Frontal cortex (tissue), 4 donors: ENCODE measurements around the gene RXRG. TPM values are rescaled to one million over a fixed set of nuclear protein-coding genes. Genes with fewer than 3 reads are reported as not detected.

Source experiments
- DNase-seq, 2 donors: peaks; one replicate each; pipeline ENCODE4 v3.0.0; 2012; ENCODE audit warnings: low spot score in 2 of 2
- FAIRE-seq: peaks from 2 replicates; lab custom pipeline; 2012; peaks lifted over from hg19 to GRCh38; lab: Jason Lieb, UNC
- total RNA-seq: library from RNA; depleted of rRNA; stranded (reverse); fragments of >200 nt; gene quantifications from one replicate; pipeline ENCODE4 v1.2.3, GENCODE V29; 2014
- donor health status: control.
- donor health status: control.
- donor health status: control.

Gene RXRG
- total RNA-seq, 1 donor from 2014 or later = 42.0 TPM

DNA sequence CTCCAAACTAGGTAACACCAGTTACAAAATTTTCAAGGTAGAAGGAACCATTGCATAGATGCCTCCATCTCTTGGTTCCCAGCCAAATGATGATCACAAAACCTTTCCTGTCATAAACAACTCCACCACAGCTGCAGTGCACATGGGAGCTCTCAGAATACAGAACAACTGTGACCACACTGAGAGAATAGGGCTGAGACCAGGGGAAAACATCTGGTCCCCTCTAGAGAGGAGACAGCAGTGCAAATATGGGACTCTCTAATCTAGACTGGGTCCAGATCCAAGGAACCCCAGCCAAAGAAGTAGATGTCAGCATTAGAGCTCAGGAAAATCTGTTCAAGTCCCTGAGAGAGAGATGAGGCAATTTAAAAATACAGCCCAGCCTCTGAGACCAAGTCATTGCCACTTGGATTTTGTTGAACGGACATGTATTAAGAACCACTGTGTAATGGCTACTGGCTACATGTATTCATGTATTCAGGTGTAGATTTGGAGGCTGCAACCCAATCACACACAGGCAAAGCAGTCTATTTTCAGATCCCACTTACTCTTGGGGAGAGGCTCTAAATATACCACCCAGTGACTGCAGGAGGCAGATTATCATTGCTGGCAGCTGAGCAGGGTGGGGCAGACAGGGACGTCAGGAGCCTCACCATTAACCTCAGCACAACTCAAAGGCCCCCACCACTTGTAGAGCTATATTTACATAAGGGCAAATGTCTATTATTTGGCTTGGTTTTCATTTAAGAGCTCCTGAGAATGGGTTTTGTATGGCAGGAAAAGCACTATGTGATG is 7.6 kb upstream of the RXRG start:
- no peak for FAIRE-seq

DNA sequence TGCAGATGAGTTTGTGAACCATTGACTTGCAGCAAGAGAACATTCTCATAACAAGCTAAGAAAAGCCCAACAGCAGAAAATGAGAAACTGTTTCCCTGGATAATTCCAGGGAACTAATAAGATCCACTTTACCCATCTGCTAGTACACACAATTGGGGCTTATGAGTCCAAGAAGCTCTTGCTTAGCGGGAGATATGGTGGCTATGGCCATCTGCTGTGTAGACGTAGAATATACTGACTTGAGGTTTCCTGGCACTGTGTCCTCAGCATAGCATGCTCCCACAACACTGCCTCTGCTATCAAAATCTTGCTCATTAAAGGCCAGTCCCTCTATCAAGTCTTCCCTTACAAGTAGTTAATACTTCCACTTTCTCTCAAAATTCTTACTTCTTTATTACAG is 6.8 kb upstream of the RXRG start:
- DNase-seq (no peak), FAIRE-seq (no peak)

More for the DNA sequence above, 7.6 kb upstream of the RXRG start:
- no peak for DNase-seq

DNA sequence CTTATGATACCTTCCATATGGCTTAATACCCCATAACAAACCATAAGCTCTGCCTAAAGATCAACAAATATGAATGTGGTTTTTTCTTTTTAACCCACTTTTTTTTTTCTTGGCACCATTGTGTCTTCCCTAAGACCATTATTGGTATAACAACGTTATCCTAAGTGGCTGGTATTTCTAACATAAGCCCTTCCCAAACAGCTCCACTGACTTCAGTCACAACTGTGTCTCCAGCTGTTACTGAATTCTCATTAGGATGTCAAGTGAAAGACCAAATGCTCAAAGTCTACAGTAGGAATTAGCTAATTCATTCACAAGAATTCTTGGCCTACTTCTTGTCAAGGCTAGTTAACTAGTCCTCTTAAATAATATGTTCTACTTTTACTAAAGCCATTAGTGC is 4.2 kb upstream of the RXRG start:
- DNase-seq = no peak
- FAIRE-seq = no peak

DNA sequence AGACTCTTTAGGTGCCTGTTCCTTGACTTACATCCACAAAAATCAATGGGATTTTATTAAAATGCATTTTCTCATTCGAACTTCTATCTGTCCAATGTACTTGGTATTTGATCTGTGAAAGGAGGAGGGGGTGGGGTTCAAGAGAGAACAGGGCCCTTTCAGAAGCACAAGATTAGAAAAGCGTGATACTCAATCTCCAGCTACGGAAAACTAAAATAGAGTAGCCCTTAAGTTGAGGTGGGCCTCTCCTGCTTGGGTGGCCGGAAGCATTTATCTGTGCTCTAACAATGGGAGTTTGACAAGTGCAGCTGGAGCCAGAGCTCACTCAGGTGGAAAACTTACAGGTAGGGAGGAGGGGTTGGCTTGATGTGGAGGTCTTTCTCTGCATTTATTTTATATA is 462 bp upstream of the RXRG start:
- DNase-seq (no peak), FAIRE-seq (no peak)

DNA sequence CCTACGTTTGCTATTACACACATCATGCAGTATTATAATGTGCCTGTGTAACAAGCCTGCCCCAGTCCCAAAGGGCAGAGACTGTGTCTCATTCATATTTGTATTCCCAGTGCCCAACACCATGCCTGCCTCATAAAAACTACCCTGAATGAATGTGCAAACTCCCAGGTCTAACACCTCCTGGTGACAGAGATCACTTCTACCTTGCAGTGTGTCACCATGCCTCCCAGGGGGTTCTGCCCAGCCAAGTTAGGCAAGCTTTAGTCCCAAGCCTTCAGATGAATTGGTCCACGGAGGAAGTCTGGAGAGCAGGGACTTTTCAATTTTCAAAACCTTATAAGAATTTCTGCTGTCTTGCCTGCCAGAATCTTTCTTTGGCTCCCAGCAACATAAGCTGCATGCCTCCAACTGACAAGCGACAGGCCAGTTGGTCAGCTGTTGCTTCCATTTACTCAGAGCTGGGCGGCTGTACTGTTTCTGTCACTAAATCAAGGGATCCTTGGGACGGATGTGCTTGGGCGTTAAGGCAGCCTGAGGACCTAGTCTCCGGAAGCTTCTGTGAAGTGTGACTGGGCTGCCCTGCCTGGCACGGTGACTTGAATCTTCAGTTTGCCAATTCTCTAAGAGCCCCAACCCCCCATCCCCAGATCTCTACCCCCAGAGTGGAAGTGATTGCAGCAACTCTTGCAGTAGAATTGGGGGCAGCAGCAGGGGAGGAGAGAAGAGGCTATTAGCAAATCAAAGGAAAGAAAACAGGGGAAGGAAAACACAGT is 1.2 kb downstream of the RXRG start:
- no peak for DNase-seq
- no peak for FAIRE-seq

DNA sequence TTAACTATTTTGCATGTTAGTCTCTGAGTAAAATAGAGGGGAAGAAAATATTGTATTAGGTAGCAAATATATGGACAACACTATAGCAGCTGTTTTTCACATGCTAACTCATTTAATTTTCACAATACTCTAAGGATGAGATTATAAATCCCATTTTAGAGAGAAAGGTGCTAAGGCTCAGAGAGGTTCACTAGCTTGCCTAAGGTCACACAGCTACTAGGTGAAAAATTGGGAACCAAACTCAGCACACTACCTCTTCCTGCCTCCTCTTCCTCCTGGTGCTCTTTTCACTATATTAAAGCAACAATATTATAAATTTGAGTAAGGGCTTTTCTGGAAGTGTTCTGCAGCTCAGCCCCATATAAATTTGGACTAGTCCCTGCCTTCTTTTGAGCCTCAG is 2.3 kb downstream of the RXRG start:
- FAIRE-seq (no peak), DNase-seq (no peak)

DNA sequence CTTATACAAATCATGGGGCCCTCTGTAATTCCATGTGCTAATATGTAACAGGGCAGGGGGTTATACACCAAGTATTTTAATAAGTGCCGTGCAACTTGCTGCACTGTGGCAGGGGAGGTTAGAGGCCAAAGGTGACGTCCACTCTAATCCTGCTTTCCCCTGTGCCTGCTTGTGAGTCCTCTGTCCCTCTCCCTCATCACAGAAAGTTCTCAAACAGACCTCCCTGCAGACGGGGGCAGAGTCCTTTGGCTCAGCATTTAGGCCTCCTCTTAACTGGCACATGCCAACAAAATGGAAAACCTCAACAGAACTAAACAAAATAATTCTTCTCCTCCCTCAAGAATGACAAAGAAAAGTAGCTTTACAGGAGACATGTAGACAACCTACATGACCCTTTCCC is 2.9 kb downstream of the RXRG start:
- FAIRE-seq (no peak), DNase-seq (no peak)

DNA sequence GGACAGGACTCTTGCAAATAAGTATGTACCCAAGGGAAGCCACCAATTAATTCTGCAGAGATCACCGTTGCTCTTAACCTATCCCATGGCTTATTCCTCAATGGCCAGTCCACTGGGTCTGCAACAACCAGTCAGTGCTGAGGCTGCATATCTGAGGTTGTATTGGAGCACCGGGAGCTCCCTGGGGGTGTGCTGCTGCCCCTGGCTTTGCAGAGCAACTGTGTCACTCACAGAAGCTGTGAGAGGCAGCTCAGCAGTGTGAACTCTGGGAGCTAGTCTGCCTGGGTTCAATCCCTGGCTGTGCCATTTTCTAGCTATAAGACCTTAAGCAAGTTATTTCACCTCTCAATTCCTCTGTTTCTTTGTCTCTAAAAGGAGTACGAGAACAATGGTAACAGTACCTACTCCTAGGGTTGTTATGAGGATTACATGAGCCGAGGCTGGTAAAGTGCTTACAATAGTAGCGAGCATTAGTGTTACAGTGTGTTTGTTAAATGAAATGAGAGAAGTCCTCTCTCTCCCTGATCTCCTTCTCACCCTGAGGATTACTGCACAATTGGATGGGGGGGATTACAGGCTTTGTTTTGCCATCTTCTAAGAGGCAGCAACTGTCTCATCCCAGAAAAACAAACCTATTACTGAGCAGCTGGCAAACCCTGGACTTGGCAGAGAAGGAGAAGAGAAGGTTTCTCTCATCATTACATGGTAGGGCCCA is 3.6 kb downstream of the RXRG start:
- FAIRE-seq (no peak), DNase-seq (no peak)

DNA sequence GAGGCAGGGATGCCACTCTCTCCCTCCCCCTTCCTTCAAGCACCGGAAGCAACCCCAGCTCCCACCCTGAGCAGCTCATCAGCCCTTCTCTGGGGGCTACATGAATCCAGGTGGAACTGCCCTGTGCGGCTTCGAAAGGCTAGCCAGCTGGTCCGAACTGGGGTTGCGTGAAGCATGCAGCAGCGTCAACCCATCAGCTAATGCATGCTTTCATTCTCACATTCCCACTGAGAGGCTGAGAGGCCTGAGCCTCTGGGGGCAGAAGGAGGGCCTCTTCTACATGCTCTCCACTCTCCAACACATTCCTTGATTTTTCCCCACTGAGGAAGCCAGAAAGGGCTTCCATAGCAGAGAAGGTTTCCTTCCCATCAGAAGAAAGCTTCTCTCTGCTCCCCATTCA is 5.6 kb downstream of the RXRG start:
- no peak for FAIRE-seq
- DNase-seq = no peak

DNA sequence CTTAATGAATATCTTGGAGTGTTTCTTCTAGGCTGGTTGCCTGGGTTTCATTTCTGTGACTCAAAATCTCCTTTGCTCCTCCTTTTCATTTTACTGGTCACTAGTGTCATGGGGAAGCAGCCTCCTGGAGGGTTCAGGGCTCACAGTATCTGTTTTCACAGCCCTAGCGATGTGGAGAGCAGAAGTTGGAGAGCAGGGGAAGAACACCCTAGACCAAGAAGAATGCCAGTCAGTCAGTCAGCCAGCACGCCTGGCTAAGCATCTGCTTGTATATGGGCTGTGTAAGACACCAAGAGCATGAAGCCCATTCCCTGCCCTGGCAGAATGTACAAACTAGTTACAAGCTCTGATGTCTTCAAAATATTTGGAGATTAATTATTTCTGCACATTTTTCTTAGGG is 7.9 kb downstream of the RXRG start:
- FAIRE-seq = no peak

DNA sequence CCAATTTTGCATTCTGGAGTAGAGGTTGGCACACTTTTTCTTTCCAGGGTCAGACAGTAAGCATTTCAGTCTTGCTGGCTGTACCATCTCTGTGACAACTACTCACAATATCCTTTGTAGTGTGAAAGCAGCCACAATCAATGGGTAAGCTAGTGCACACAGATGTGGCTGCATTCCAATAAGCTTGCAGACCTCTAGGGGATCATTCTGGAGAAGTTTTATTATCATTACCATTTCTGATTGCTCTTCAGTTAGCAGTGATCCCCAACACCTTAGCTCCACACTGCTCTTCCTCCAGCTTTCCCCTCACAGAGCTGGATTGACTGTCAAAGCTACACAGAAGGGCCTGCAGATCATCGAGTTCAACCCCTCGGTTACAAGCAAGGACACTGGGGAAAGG is 9.1 kb downstream of the RXRG start:
- DNase-seq (no peak), FAIRE-seq (no peak)

More for the DNA sequence above, 7.9 kb downstream of the RXRG start:
- no peak for DNase-seq

DNA sequence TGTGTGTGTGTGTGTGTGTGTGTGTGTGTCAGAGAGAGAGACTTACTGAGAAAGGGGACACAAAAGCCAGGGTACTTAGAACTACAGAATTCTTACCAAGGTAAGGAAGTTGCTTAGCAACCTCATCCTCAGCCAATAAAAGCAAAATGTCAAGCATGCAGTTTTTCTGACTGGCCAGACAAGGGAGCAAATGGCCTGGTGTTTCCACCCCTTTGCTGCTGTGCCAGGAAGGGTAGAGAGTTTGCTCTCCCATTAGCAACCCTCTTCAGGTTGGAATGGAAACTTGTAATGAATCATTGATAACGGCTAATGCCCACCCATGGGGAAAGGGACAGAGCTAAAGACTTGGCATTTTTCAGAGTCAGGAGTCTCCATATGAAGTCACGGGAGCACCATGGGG is 10.6 kb downstream of the RXRG start:
- FAIRE-seq (no peak), DNase-seq (no peak)

DNA sequence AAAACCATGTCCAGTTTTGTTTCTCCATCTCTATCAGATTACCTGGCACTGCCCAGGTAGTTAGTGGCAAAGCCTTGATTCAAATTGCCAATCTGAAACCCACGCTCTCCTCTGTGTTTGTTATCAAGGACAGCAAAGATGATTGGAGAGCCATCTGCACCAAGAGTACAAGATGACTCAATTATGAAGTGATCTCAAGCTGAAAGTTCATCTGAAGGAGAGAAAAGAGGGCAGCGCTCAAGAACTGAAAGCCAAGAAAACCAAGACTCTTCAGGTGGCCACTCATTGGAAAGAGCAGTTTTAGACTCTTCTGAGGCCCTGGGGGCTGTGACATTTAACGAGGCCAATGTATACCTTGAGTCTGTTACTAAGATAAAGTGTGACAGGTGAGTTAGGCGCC is 13.8 kb downstream of the RXRG start:
- FAIRE-seq (no peak), DNase-seq (no peak)

DNA sequence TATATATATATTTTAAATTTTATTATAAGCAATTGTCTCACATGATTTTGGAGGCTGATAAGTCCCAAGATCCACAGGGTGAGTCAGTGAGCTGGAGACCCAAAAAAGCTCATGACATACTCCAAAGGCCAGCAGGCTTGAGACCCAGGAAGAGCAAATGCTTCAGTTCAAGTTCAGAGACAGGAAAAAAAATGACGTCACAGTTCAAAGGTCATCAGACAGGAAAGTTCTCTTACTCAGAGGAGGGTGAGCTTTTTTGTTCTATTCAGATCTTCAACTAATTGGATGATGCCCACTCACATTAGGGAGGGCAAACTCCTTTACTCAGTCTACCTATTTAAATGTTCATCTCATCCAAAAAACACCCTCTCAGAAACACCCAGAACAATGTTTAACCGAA is 18.2 kb downstream of the RXRG start:
- FAIRE-seq = no peak
- no peak for DNase-seq

DNA sequence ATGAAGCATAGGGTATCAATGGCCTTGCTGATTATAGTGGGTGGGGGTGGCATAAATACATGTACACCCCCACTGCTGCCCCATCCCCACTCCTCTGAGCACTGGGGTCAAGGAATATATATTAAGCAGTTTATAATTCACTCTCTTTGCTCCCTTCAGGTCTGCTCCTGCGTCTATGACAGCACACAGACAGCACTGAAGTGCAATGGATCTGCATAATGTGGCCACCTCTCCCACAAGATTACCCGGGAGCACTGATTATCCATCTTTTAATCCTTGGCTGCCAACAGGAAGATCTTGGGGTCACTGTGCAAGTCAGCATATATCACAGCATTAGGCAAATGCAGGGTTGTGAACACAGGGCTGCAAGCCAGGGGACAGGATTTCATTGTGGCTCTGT is 19.3 kb downstream of the RXRG start:
- no peak for DNase-seq
- no peak for FAIRE-seq

DNA sequence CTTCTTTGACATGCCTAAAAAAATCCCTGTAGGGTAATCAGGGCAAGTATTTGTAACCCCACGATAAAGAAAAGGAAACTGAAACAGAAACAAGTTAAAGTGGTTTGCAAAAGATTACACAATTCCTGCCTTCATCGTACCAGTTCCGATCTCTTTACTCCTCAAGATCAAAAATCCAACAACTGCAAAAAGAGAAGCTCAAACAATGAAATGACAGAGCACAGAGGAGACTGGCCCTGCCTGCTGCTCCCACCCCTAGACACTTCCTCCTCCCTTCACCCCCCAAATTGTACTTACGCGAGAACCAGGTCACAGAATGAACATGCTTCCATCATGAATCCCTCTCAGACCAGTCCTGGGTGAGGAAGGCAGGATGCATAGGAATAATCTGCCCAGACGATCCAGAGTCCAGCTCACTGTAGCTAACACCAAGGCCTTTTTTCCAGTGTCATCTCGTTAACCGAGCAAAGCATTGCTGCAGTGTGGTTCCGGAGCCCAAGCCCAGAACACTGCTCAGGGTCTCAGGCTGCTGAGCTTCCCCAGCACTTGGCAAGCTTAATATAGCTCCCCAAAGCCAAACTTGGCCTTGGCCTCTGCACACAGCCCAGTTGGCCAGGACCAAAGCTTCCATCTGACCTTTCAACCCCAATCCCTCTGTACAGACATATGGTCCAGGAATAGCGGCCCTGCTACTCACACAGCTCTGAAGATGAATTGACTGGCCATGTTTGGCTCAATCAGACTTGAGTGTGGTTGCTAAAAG is 20.3 kb downstream of the RXRG start:
- no peak for FAIRE-seq
- DNase-seq = no peak

DNA sequence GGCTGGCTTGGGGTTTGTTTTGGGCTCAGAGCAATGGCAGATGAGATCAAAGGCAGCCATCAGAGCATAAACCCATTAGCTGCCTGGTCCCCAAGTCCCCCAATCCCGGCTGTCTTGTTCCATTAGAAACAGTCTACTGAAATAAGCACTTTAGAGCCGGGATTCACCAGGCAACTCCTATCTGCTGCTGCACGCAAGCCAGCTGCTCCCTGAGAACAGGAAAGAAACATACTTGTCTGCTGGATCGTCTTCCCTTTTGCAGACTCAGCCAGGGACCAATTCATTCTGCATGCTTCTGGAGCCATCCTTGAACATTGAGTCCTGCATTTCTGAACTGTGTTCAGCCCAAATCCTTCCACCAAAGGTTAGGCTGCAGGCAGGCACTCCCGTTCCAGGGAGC is 21.8 kb downstream of the RXRG start:
- no peak for DNase-seq
- FAIRE-seq = no peak

DNA sequence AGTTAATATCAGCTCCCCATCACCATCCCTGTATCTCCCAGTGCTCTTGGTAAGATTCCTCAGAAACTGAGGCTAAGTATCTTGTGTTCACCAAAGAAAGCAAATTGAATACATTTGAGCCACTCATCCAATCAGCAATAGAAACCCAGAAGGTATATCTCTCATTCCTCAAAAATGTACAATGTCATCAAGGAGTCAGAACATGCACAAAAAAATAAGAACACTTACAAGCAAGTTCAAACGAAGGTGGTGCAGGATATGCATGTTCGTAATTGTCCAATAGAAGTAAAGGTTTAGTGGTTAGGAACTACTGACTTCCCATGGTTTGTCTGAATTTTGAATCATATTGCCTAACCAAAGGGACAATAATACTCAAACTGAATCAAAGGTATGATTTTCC is 24.3 kb downstream of the RXRG start:
- FAIRE-seq (no peak), DNase-seq (no peak)

DNA sequence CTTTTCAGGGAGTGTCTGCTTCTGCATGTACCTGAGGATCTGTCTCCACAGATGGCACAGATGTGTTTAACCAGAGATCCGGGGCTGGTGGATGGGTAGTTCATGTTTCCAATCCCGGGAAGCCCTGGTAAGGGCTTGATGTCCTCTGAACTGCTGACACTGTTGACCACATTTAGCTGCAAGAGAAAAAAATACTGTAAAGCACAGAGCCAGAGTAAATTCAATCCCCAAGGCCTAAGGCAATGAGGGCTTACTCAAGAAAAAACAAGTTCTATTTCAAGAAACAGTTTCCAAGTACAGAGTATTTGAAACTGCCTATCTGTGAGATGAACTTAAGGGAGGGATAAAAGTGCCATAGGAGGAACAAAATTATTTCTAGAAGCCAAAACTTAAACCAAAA is 25.1 kb downstream of the RXRG start:
- FAIRE-seq = no peak
- DNase-seq = no peak

DNA sequence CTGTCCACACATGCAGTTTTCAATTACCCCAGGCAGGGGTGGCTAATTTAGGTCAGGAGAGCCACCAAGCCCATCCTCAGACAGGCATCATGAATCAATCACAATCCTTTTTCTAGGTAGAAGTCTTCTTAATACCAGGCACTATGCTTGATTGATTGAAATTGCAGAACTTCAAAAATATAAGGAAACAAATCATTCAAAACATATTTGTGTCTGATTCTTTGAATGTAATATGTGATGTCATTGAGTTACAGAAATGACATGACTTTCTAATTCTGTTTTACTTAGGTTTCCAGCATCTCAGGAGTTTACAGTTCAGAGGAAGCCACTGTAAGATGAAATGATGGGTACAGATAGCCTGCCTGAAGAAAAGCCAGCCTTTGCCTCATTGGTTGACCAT is 26.7 kb downstream of the RXRG start:
- DNase-seq (no peak), FAIRE-seq (no peak)
